ENCODE data around the gene TRAPPC10.

DNA sequence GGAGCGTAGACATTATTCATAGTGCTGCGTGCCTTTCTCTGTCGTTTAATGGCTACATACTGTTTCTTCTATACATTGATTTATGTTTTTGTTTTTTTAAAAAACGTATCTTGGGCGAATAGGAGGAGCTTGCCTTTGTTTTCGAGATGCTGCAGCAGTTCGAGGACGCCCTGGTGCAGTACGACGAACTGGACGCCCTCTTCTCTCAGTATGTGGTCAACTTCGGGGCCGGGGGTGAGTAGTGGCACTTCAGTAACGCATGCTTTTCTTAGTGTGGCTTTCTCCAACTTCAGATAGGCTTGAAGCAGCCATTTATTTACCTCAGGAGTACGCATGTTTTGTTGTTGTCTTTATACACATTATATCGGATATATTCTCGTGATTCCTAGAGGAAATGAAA lies 46.9 kb downstream of the TRAPPC10 start:
- TF ChIP-seq, protein P1, sequence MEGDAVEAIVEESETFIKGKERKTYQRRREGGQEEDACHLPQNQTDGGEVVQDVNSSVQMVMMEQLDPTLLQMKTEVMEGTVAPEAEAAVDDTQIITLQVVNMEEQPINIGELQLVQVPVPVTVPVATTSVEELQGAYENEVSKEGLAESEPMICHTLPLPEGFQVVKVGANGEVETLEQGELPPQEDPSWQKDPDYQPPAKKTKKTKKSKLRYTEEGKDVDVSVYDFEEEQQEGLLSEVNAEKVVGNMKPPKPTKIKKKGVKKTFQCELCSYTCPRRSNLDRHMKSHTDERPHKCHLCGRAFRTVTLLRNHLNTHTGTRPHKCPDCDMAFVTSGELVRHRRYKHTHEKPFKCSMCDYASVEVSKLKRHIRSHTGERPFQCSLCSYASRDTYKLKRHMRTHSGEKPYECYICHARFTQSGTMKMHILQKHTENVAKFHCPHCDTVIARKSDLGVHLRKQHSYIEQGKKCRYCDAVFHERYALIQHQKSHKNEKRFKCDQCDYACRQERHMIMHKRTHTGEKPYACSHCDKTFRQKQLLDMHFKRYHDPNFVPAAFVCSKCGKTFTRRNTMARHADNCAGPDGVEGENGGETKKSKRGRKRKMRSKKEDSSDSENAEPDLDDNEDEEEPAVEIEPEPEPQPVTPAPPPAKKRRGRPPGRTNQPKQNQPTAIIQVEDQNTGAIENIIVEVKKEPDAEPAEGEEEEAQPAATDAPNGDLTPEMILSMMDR (IDR thresholded peaks at IDR 0.05), result no peak
- no peak for TF ChIP-seq POLR2AphosphoS5 (IDR thresholded peaks at IDR 0.05)
